GM10847 (cell line): ENCODE data around the gene TTC21B.

Experiments used
- POLR2A ChIP-seq: IDR thresholded peaks from 2 replicates; pipeline ENCODE4 v1.6.1; 2011; ENCODE audit not compliant: insufficient read length; ENCODE audit errors: extremely low read depth

The TTC21B gene

DNA sequence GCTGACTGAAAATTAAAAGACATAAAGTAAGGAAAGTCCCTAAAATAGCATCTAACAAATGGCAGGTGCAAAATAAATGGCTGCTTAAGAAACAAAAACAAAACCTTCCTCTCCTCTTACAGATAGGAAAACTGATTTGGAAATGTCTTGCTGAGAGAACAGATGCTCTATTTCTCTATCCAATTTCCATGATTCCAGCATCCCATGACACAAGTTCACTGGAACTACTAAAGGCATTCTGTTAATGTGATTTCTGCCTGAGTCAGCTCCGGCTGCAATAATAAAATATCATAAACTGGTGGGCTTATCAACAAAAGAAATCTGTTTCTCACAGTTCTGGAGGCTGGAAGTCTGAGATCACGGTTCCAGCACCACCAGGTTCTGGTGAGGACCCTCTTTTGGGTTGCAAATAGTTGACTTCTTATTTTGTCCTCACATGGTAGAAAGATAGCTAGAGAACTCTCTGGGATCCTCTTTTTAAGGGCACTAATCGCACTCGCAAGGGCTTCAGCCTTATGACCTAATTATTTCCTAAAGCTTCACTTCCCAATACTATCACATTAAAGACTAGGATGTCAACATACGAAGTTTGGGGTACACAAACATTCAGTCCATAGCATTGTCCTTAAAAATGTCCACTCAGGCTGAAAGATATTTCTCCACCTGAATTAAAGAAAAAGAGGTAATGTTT is 81.3 kb downstream of the TTC21B start:
- TF ChIP-seq POLR2A = no peak

DNA sequence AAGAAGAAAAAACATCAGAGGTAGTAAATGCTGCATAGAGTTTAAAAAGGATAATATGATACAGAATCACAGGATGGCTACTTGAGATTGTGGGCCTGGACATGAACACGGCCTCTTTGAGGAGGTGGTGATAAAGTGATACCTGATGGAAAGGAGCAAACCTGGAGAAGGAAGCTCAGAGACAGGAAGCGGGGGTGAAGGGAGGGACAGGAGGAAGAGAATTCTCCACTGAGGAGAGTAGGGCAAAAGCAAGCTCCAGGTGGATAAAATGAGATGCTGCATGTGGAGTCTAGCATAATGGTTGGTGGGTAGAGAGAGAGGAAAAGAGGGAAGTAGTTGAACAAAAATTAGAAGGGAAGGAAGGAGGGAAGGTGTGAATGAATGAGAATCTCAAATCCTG is 82.6 kb downstream of the TTC21B start:
- TF ChIP-seq POLR2A = no peak

GRCh38 chr2:165870346-165870745 is 83.2 kb downstream of the TTC21B start:
- TF ChIP-seq POLR2A = no peak

GRCh38 chr2:165868211-165868610 is 85.4 kb downstream of the TTC21B start:
- no peak for TF ChIP-seq POLR2A

- no peak for TF ChIP-seq POLR2A
Measured at GRCh38 chr2:165864296-165864695, 89.3 kb downstream of the TTC21B start.

GRCh38 chr2:165863810-165864261 is 89.7 kb downstream of the TTC21B start:
- no peak for TF ChIP-seq POLR2A

DNA sequence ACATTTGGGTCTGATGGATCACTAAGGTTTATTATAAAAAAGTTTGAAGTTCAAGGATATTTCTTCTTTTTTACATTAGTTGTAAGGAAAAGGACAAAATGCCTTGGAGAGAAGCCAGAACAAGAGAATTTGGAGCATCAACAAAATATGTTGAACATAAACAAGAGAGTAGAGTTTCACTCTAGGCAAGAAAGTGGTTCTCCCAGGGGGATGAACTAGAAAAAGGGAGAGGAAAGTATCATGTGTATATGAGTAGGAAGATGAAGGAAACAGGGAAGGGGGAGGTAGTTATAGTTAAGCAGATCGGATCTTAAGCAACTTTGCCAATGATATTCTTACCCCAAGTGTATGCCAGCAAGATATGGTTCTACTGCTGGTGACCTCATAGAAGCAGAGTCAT is 95.7 kb downstream of the TTC21B start:
- TF ChIP-seq POLR2A = no peak

GRCh38 chr2:165852394-165852793 is 101.2 kb downstream of the TTC21B start:
- no peak for TF ChIP-seq POLR2A

GRCh38 chr2:165847001-165847400 is 106.6 kb downstream of the TTC21B start:
- no peak for TF ChIP-seq POLR2A

- no peak for TF ChIP-seq POLR2A
Measured at GRCh38 chr2:165846056-165846455, 107.5 kb downstream of the TTC21B start.

DNA sequence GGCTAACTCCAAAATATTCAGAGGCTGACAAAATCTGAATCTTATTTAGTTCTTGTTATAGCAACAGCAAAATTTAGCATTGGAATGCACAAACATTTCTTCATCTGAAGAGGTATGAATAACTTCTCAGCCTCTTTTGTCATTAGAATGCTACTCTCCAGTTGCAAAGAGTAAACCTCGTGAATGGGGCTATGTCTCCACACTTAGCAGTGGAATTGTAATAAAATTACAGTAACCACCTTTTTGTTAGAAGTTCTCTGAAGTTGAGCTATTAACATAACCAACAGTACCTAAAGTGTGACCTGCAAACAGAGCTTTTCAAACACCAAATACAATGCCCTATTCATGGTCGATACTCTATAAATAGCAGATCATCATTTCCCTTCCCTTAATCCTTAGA is 109.4 kb downstream of the TTC21B start:
- no peak for TF ChIP-seq POLR2A

DNA sequence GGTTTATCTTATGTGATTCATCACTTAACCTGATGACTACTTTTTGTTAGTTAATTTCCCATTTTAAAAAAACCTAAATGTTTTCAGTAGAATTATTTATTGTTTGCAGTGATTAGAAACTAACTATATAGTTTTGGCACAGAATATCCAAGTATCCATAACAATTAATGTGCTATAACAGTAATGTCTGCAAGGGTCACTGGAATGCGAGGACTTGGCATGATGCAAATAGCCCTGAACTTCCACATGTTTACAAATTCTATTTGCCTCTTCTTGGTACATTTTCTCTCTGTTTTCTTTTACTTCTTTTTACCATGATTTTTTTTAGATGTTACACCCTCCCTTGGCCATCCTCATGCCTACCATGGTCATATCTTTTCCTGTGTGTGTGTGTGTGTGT is 110.2 kb downstream of the TTC21B start:
- no peak for TF ChIP-seq POLR2A

- TF ChIP-seq POLR2A = no peak
Measured at GRCh38 chr2:165840333-165840958, 113.1 kb downstream of the TTC21B start.

GRCh38 chr2:165839610-165840009 is 114.0 kb downstream of the TTC21B start:
- no peak for TF ChIP-seq POLR2A

DNA sequence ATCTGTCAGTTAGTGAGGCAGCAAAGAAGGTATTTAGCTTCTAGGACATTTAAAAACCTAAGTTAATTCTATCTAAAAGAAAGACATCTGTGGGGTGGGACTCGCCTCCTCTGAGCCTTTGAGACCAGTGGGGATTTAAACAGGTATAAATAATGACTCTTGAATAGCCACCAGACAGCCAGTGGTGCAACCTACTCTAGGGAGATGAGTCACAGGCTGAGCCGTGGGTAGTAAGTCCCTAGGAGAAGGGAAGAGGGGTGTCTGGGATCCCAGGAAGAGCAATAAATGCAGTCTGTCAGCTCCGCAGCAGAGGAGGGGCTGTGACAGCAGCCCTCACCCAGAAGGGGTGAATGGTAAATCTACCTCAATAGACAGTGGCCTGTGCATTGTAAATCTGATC is 116.5 kb downstream of the TTC21B start:
- no peak for TF ChIP-seq POLR2A

GRCh38 chr2:165835363-165835762 is 118.2 kb downstream of the TTC21B start:
- no peak for TF ChIP-seq POLR2A

- no peak for TF ChIP-seq POLR2A
Measured at GRCh38 chr2:165833156-165833555, 120.4 kb downstream of the TTC21B start.
